ENCODE measurements around the gene NOX5. TPM values are rescaled to one million over a fixed set of nuclear protein-coding genes. Genes with fewer than 3 reads are reported as not detected.

Gene NOX5
- total RNA-seq, 2 experiments from 2014 or later = 0.06 TPM; not detected in 1

GRCh38 chr15:69088300-69088965 lies 73.9 kb downstream of the NOX5 start:
- no peaks in the 10 kb centered on the region for H3K9me3 Mint-ChIP-seq (ENCODE audit: low read depth)
- H3K36me3 Mint-ChIP-seq = no peaks in the 10 kb centered on the region
- peaks cover 34% of the 10 kb centered on the region for H3K27me3 Mint-ChIP-seq
- ATAC-seq = no peak
- no peak for DNase-seq
- CTCF ChIA-PET = no interaction called here
- H3K27ac Mint-ChIP-seq = no peak overlapping the region
- no peak overlapping the region for H3K4me3 Mint-ChIP-seq
- H3K4me1 Mint-ChIP-seq = peaks cover 4% of the 10 kb centered on the region

GRCh38 chr15:69089258-69089657 lies 74.8 kb downstream of the NOX5 start:
- CTCF ChIA-PET = no interaction called here
- Mint-ChIP-seq H3K36me3 (no peaks in the 10 kb centered on the region), H3K4me1 (peaks cover 4% of the 10 kb centered on the region), H3K9me3 (ENCODE audit: low read depth) (no peaks in the 10 kb centered on the region), H3K27ac (no peak overlapping the region), H3K27me3 (peaks cover 31% of the 10 kb centered on the region), H3K4me3 (no peak overlapping the region)
- DNase-seq = no peak
- no peak for ATAC-seq

- no peaks in the 10 kb centered on the region for H3K9me3 Mint-ChIP-seq (ENCODE audit: low read depth)
- ATAC-seq (no peak), DNase-seq (no peak)
- H3K36me3 Mint-ChIP-seq = no peaks in the 10 kb centered on the region
- CTCF ChIA-PET = no interaction called here
- no peak overlapping the region for H3K4me3 Mint-ChIP-seq
- H3K27me3 Mint-ChIP-seq = peaks cover 29% of the 10 kb centered on the region
- no peaks in the 10 kb centered on the region for H3K4me1 Mint-ChIP-seq
- no peak overlapping the region for H3K27ac Mint-ChIP-seq
Measured at GRCh38 chr15:69090197-69090948, 75.9 kb downstream of the NOX5 start.

GRCh38 chr15:69091654-69092053 lies 77.2 kb downstream of the NOX5 start:
- no peak for DNase-seq
- Mint-ChIP-seq H3K27ac (no peak overlapping the region), H3K9me3 (ENCODE audit: low read depth) (no peaks in the 10 kb centered on the region), H3K27me3 (peaks cover 19% of the 10 kb centered on the region), H3K4me3 (no peak overlapping the region), H3K4me1 (no peaks in the 10 kb centered on the region), H3K36me3 (no peaks in the 10 kb centered on the region)
- no peak for ATAC-seq
- CTCF ChIA-PET = no interaction called here

- no peaks in the 10 kb centered on the region for H3K9me3 Mint-ChIP-seq (ENCODE audit: low read depth)
- no peak for ATAC-seq
- no peaks in the 10 kb centered on the region for H3K36me3 Mint-ChIP-seq
- H3K27ac Mint-ChIP-seq = no peak overlapping the region
- H3K27me3 Mint-ChIP-seq = peaks cover 15% of the 10 kb centered on the region
- no peaks in the 10 kb centered on the region for H3K4me1 Mint-ChIP-seq
- H3K4me3 Mint-ChIP-seq = no peak overlapping the region
- CTCF ChIA-PET = interaction anchor here (0.7 kb wide), 1 partner anchor 13 kb away, joined by 3 read pairs; no protein-coding TSS in a partner anchor
- DNase-seq = no peak
Measured at GRCh38 chr15:69092159-69092558, 77.7 kb downstream of the NOX5 start.

GRCh38 chr15:69093127-69093526 lies 78.6 kb downstream of the NOX5 start:
- no peak overlapping the region for H3K4me3 Mint-ChIP-seq
- H3K27ac Mint-ChIP-seq = no peak overlapping the region
- CTCF ChIA-PET = interaction anchor here (0.7 to 1.4 kb wide), 2 partner anchors 13 to 14 kb away, joined by 3 read pairs; no protein-coding TSS in a partner anchor
- H3K36me3 Mint-ChIP-seq = no peaks in the 10 kb centered on the region
- no peaks in the 10 kb centered on the region for H3K9me3 Mint-ChIP-seq (ENCODE audit: low read depth)
- ATAC-seq = no peak
- DNase-seq = no peak
- H3K4me1 Mint-ChIP-seq = no peaks in the 10 kb centered on the region
- H3K27me3 Mint-ChIP-seq = peaks cover 9% of the 10 kb centered on the region

GRCh38 chr15:69093614-69094013 lies 79.1 kb downstream of the NOX5 start:
- DNase-seq (no peak), ATAC-seq (no peak)
- no peak overlapping the region for H3K27ac Mint-ChIP-seq
- no peaks in the 10 kb centered on the region for H3K9me3 Mint-ChIP-seq (ENCODE audit: low read depth)
- H3K4me3 Mint-ChIP-seq = no peak overlapping the region
- no peaks in the 10 kb centered on the region for H3K4me1 Mint-ChIP-seq
- peaks cover 9% of the 10 kb centered on the region for H3K27me3 Mint-ChIP-seq
- H3K36me3 Mint-ChIP-seq = no peaks in the 10 kb centered on the region
- CTCF ChIA-PET = interaction anchor here (1.4 kb wide), 1 partner anchor 14 kb away, joined by 3 read pairs; no protein-coding TSS in a partner anchor

GRCh38 chr15:69094124-69094921 lies 79.8 kb downstream of the NOX5 start:
- Mint-ChIP-seq H3K36me3 (no peaks in the 10 kb centered on the region), H3K27ac (no peak overlapping the region), H3K4me3 (no peak overlapping the region), H3K9me3 (ENCODE audit: low read depth) (no peaks in the 10 kb centered on the region), H3K27me3 (peaks cover 6% of the 10 kb centered on the region), H3K4me1 (no peaks in the 10 kb centered on the region)
- DNase-seq (no peak), ATAC-seq (no peak)
- CTCF ChIA-PET = interaction anchor here (1.4 kb wide), 1 partner anchor 15 kb away, joined by 3 read pairs; no protein-coding TSS in a partner anchor

GRCh38 chr15:69095274-69095673 lies 80.8 kb downstream of the NOX5 start:
- Mint-ChIP-seq H3K27ac (no peak overlapping the region), H3K36me3 (no peaks in the 10 kb centered on the region), H3K4me3 (no peak overlapping the region), H3K27me3 (peaks cover 3% of the 10 kb centered on the region), H3K9me3 (ENCODE audit: low read depth) (no peaks in the 10 kb centered on the region), H3K4me1 (no peaks in the 10 kb centered on the region)
- no peak for ATAC-seq
- CTCF ChIA-PET = no interaction called here
- no peak for DNase-seq

- CTCF ChIA-PET = no interaction called here
- Mint-ChIP-seq H3K27ac (no peak overlapping the region), H3K9me3 (ENCODE audit: low read depth) (no peaks in the 10 kb centered on the region), H3K4me3 (no peak overlapping the region), H3K4me1 (no peaks in the 10 kb centered on the region), H3K36me3 (no peaks in the 10 kb centered on the region), H3K27me3 (peaks cover 10% of the 10 kb centered on the region)
- ATAC-seq (no peak), DNase-seq (no peak)
Measured at GRCh38 chr15:69096196-69096595, 81.7 kb downstream of the NOX5 start.

GRCh38 chr15:69096626-69097025 lies 82.1 kb downstream of the NOX5 start:
- DNase-seq (no peak), ATAC-seq (no peak)
- Mint-ChIP-seq H3K36me3 (no peaks in the 10 kb centered on the region), H3K4me3 (no peak overlapping the region), H3K27me3 (peaks cover 12% of the 10 kb centered on the region), H3K27ac (no peak overlapping the region), H3K9me3 (ENCODE audit: low read depth) (no peaks in the 10 kb centered on the region), H3K4me1 (no peaks in the 10 kb centered on the region)
- CTCF ChIA-PET = no interaction called here

GRCh38 chr15:69098771-69099170 lies 84.3 kb downstream of the NOX5 start:
- CTCF ChIA-PET = no interaction called here
- no peak for DNase-seq
- no peak overlapping the region for H3K4me3 Mint-ChIP-seq
- ATAC-seq = no peak
- no peak overlapping the region for H3K27ac Mint-ChIP-seq
- H3K27me3 Mint-ChIP-seq = peaks cover 27% of the 10 kb centered on the region
- no peaks in the 10 kb centered on the region for H3K36me3 Mint-ChIP-seq
- peaks cover 7% of the 10 kb centered on the region for H3K4me1 Mint-ChIP-seq
- H3K9me3 Mint-ChIP-seq (ENCODE audit: low read depth) = no peaks in the 10 kb centered on the region

- CTCF ChIA-PET = interaction anchor here (1.2 kb wide), 1 partner anchor 14 kb away, joined by 3 read pairs; no protein-coding TSS in a partner anchor
- DNase-seq = no peak
- Mint-ChIP-seq H3K27ac (no peak overlapping the region), H3K4me1 (peaks cover 18% of the 10 kb centered on the region), H3K9me3 (ENCODE audit: low read depth) (no peaks in the 10 kb centered on the region), H3K27me3 (peaks cover 29% of the 10 kb centered on the region), H3K4me3 (no peak overlapping the region), H3K36me3 (no peaks in the 10 kb centered on the region)
- no peak for ATAC-seq
Measured at GRCh38 chr15:69099941-69100340, 85.4 kb downstream of the NOX5 start.
